Transverse colon (tissue), 4 donors: ENCODE measurements around the gene ROPN1. TPM values are rescaled to one million over a fixed set of nuclear protein-coding genes. Genes with fewer than 3 reads are reported as not detected.
A peak's percentile ranks its signal among the peaks of the same experiment; 100 is the strongest.
"Not testable (repeated sequence)": the region's sequence is repeated elsewhere in the genome, so short reads cannot be mapped to it uniquely, and the experiment has no call there.

Experiments
- DNase-seq: peaks from one replicate; pipeline ENCODE4 v3.0.0-alpha.2; 2019
- H3K27ac ChIP-seq, 4 donors: fragments of 200-600 bp; sonication (generic); 2 replicates each; pipeline ENCODE4 v1.5.1; 2016 to 2018; ENCODE audit warnings: inconsistent platforms in 4 of 4
- H3K27me3 ChIP-seq: fragments of 200-600 bp; sonication (generic); 2 replicates; pipeline ENCODE4 v1.5.1; 2017; ENCODE audit warnings: inconsistent platforms
- H3K36me3 ChIP-seq, 4 donors: fragments of 200-600 bp; sonication (generic); 2 replicates each; pipeline ENCODE4 v1.5.1; 2017 to 2019; ENCODE audit warnings: inconsistent platforms in 4 of 4
- H3K4me1 ChIP-seq, 4 donors: fragments of 200-600 bp; sonication (generic); 2 replicates each; pipeline ENCODE4 v1.5.1; 2017 to 2020; ENCODE audit warnings: inconsistent platforms in 4 of 4
- H3K4me3 ChIP-seq, 4 donors: fragments of 200-600 bp; sonication (generic); 1 replicate in 1 of 4; 2 replicates in 3 of 4; pipeline versions ENCODE4 v1.5.1 to v1.6.1; 2017 to 2019; ENCODE audit warnings: inconsistent platforms in 4 of 4
- H3K9me3 ChIP-seq, 2 donors: fragments of 200-600 bp; sonication (generic); 2 replicates each; pipeline ENCODE4 v1.5.1; 2017 to 2019; ENCODE audit warnings: inconsistent platforms in 2 of 2
- EP300 ChIP-seq: sonication (generic); formaldehyde crosslinking; IDR thresholded peaks from one replicate; pipeline ENCODE4 v1.6.1; 2017; ENCODE audit warnings: antibody characterized with exemption, low read depth
- POLR2A ChIP-seq: fragments of 450-650 bp; IDR thresholded peaks from one replicate; pipeline ENCODE4 v1.6.1; 2016; ENCODE audit warnings: antibody characterized with exemption, mild to moderate bottlenecking, moderate library complexity
- POLR2AphosphoS5 ChIP-seq, 3 donors: sonication (generic); formaldehyde crosslinking; IDR thresholded peaks; one replicate each; pipeline ENCODE4 v1.6.1; 2016; ENCODE audit warnings: antibody characterized with exemption in 3 of 3
- WGBS, 2 donors: methylation state at CpG; one replicate each; pipeline ENCODE4 v1.1.5; 2018; ENCODE audit warnings: low coverage in 1 of 2; 5-methylcytosine and 5-hydroxymethylcytosine counted together
- in situ Hi-C, 4 donors: fragments of 200-750 bp; cut with MboI; loops; one replicate each; pipeline versions ENCODE4 v1.15.0 to v1.15.1; 2017; ENCODE audit warnings: low sequenced_read_pairs in 3 of 4, low pct_ligation_motif_present in 1 of 4, low pct_unique_long_range_greater_than_20kb in 1 of 4
- intact Hi-C: fragments of 100-400 bp; cut with DNase I; formaldehyde crosslinking; loops from one replicate; pipeline ENCODE4 v1.15.1; 2023; ENCODE audit warnings: low total_unique reads
- total RNA-seq, 4 donors: library from RNA; depleted of rRNA; stranded (reverse); fragments of >200 nt; gene quantifications; one replicate each; pipeline ENCODE4 v1.1.0, GENCODE V29; 2016
- TF ChIP-seq, protein P1 (sequence below), 5 experiments: fragments of 200-600 bp in 3 of 5; fragments of 450-650 bp in 2 of 5; sonication (generic) in 3 of 5; IDR thresholded peaks; 1 replicate in 2 of 5; 2 replicates in 3 of 5; pipeline ENCODE4 v1.5.1; 2016 to 2017; ENCODE audit warnings: antibody characterized with exemption in 5 of 5, inconsistent platforms in 3 of 5, mild to moderate bottlenecking in 2 of 5, moderate library complexity in 1 of 5

Gene ROPN1
- total RNA-seq, 4 donors from 2014 or later: 1.9 to 3.4 (median 3.0) TPM; not detected in 1

GRCh38 chr3:123981317-123981716, 10.6 kb downstream of the ROPN1 start:
- H3K4me3 ChIP-seq, H3K36me3 ChIP-seq, in situ Hi-C loops, H3K9me3 ChIP-seq, intact Hi-C loops: not testable (repeated sequence)
- TF ChIP-seq, protein P1, sequence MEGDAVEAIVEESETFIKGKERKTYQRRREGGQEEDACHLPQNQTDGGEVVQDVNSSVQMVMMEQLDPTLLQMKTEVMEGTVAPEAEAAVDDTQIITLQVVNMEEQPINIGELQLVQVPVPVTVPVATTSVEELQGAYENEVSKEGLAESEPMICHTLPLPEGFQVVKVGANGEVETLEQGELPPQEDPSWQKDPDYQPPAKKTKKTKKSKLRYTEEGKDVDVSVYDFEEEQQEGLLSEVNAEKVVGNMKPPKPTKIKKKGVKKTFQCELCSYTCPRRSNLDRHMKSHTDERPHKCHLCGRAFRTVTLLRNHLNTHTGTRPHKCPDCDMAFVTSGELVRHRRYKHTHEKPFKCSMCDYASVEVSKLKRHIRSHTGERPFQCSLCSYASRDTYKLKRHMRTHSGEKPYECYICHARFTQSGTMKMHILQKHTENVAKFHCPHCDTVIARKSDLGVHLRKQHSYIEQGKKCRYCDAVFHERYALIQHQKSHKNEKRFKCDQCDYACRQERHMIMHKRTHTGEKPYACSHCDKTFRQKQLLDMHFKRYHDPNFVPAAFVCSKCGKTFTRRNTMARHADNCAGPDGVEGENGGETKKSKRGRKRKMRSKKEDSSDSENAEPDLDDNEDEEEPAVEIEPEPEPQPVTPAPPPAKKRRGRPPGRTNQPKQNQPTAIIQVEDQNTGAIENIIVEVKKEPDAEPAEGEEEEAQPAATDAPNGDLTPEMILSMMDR (IDR thresholded peaks at IDR 0.05): peak in 3 of 5 experiments; percentile 11 to 44 (median 36)
- peak overlapping the region in 1 of 4 donors; percentile 3 for H3K27ac ChIP-seq
- peaks cover 12% of the 10 kb centered on the region for H3K27me3 ChIP-seq
- WGBS, 2 donors: 54% methylated on average over 4 of the region's 4 CpGs; no CpG with 5 or more reads in 1 of the 2 donors
- peaks cover 0 to 24% (median 9%) of the 10 kb centered on the region in 4 donors for H3K4me1 ChIP-seq
- peak; percentile 55 for DNase-seq

DNA sequence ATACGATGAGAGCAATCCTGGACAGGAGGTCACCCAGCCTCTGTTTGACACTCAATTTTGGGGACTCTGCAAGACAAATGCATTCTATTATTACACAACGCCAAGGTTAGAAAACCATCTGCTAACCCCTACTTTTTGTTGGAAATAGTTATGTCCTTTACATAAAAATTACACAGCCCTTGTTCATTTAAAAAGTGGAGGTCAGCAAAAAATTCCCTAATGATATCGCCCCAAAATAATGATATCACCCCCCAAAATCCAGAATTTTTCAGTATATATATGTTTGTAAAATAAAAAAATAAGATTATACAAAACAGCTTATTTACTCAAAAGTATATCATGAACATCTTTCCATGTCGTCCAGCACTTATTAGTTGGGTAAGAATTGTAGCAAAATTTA, 11.4 kb downstream of the ROPN1 start:
- TF ChIP-seq, protein P1 (IDR thresholded peaks at IDR 0.05): no peak
- TF ChIP-seq POLR2AphosphoS5 (IDR thresholded peaks at IDR 0.05) (no peak), POLR2A (no peak), EP300 (no peak)
- intact Hi-C loops: no loop called here
- no peak for DNase-seq
- Histone ChIP-seq H3K4me1 (peaks cover 0 to 23% (median 9%) of the 10 kb centered on the region in 4 donors), H3K27ac (no peak overlapping the region), H3K27me3 (peaks cover 12% of the 10 kb centered on the region), H3K36me3 (no peaks in the 10 kb centered on the region), H3K4me3 (peak overlapping the region in 1 of 4 donors; percentile 31), H3K9me3 (no peaks in the 10 kb centered on the region)
- 70 to 77% methylated on average over 3 to 4 of the region's 4 CpGs for WGBS, 2 donors
- in situ Hi-C loops: no loop called here

- TF ChIP-seq, protein P1 (IDR thresholded peaks at IDR 0.05): peak; percentile 72 to 78 (median 76)
- peak; percentile 43 for DNase-seq
- Histone ChIP-seq H3K4me3 (peak overlapping the region in 3 of 4 donors; percentile 5 to 31 (median 7)), H3K27me3 (peaks cover 12% of the 10 kb centered on the region), H3K4me1 (peaks cover 0 to 18% (median 8%) of the 10 kb centered on the region in 4 donors)
- WGBS, 2 donors: 21 to 25% methylated on average over 8 to 27 of the region's 29 CpGs
- H3K9me3 ChIP-seq, intact Hi-C loops, H3K27ac ChIP-seq, in situ Hi-C loops, H3K36me3 ChIP-seq: not testable (repeated sequence)
Measured at GRCh38 chr3:123979525-123980501, 12.1 kb downstream of the ROPN1 start.

DNA sequence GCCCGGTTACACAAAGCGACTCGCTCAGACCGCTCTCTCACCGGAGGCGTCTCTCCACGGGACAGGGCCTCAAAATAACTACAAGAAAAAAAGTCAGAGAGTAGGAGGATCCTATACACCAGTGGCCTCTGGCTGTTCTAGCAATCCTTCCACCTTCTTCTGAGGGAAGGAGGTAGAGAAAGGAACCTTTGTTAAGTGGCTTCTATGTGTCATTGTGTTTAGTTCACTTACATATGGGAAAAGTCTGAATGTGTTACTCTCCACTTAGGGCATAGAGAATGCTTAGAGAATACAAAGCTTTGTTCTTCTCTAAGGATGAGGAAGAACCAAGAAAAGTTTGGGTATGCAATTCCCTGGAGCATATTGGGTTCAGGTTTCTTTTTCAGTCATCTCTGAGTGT, 15.0 kb downstream of the ROPN1 start:
- intact Hi-C loops, H3K4me3 ChIP-seq, H3K27ac ChIP-seq, in situ Hi-C loops, DNase-seq, H3K27me3 ChIP-seq, H3K9me3 ChIP-seq, H3K36me3 ChIP-seq: not testable (repeated sequence)
- WGBS, 2 donors: 54% methylated on average over 7 of the region's 7 CpGs; no CpG with 5 or more reads in 1 of the 2 donors
- peaks cover 0 to 12% (median 3%) of the 10 kb centered on the region in 4 donors for H3K4me1 ChIP-seq

DNA sequence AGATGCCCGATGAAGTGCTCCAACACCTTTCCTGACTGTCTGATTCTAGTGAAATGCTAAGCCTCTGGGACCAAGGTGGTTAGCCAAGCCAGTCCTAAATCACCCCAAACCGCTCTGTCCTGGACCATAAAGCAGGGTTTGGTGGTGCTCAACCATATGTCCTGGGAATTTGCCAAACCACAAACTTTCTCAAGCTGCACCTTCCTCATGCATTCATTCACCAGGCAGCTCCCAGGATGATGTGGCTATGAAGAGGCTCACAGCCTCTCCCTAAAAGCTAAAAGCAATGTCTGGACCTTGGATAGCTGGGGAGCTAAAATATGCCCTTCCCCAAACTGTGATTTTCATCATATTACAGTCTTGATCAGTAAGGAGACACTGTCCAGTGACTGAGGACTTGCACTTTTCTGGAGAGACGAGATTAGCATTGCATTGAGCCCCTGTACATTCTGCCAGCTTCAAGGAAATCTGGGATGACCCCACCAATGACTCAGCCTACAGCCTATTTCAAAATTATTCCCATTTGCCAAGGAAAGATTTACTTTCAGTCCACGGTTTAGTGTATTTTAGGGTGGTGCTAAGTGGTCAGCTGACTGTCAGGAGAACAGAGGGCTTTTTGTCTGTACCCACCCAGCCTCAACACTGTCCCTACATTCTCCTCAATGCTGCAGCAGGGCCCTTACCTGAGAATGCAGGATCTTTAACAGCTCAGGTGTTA, 15.6 kb downstream of the ROPN1 start:
- intact Hi-C loops, H3K27me3 ChIP-seq, H3K27ac ChIP-seq, in situ Hi-C loops, H3K9me3 ChIP-seq, H3K4me3 ChIP-seq, DNase-seq, H3K36me3 ChIP-seq: not testable (repeated sequence)
- WGBS, 2 donors: 7 to 60% methylated on average over 2 to 4 of the region's 4 CpGs
- peaks cover 0 to 12% (median 3%) of the 10 kb centered on the region in 4 donors for H3K4me1 ChIP-seq

DNA sequence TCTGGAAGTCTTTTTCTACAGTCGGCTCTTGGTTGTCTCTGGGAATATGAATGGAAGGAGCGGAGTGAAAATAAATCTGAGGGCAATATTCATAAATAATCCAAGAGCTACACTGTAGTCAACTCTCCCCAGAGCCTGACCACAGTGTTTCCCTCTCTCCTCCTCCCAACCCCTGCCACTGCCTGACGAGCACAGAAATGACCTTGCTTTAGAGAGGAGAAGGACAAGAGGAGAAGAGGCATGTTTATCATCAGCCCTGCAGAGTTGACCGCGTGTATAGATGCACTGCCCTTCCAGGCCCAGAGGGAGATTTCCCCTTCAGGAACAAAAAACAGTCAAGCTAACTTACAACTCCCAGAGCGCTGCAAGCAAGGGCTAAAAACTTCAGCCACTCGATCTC, 16.9 kb downstream of the ROPN1 start:
- in situ Hi-C loops, H3K4me1 ChIP-seq, H3K36me3 ChIP-seq, H3K4me3 ChIP-seq, H3K27me3 ChIP-seq, H3K9me3 ChIP-seq, DNase-seq, intact Hi-C loops, H3K27ac ChIP-seq: not testable (repeated sequence)
- 66 to 82% methylated on average over 2 to 5 of the region's 7 CpGs for WGBS, 2 donors
